ENCODE results near the gene TPST1.

DNA sequence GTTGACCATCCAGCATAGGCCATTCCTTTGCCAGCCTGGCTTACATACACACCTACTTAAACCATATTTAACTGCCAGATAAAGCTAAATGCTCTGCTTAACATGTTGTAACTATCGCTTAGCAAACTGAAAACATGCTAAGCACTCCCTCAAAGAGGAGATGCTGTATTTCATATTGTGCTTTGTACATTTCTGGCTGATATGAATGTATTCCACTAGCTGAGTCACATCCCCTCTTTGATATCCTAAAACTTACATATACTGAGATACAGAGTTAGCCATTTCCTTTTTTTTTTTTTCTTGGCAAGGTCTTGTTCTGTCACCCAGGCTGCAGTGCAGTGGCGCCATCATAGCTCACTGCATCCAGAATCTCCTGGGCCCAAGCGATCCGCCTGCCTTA lies 99.4 kb downstream of the TPST1 start:
- TF ChIP-seq PHF8 (conservative IDR thresholded peaks at IDR 0.05; ENCODE audit: low read depth, low read length) (no peak), TAF1 (IDR thresholded peaks at IDR 0.05; ENCODE audit: low read depth, low read length) (no peak), EZH2 (IDR thresholded peaks at IDR 0.05; ENCODE audit: low read depth, low read length, severe bottlenecking) (no peak), POLR2A (IDR thresholded peaks at IDR 0.05; ENCODE audit: control extremely low read depth in 1 of 2, low read depth in 2 of 2, low read length in 2 of 2) (no peak), JUND (IDR thresholded peaks at IDR 0.05; ENCODE audit: low read length) (no peak), GABPA (IDR thresholded peaks at IDR 0.05; ENCODE audit: borderline replicate concordance, insufficient read depth, low read length) (no peak), SP1 (IDR thresholded peaks at IDR 0.05; ENCODE audit: low read depth, low read length) (no peak), YY1 (IDR thresholded peaks at IDR 0.05; ENCODE audit: low read depth, low read length) (no peak)
- TF ChIP-seq, protein P1, sequence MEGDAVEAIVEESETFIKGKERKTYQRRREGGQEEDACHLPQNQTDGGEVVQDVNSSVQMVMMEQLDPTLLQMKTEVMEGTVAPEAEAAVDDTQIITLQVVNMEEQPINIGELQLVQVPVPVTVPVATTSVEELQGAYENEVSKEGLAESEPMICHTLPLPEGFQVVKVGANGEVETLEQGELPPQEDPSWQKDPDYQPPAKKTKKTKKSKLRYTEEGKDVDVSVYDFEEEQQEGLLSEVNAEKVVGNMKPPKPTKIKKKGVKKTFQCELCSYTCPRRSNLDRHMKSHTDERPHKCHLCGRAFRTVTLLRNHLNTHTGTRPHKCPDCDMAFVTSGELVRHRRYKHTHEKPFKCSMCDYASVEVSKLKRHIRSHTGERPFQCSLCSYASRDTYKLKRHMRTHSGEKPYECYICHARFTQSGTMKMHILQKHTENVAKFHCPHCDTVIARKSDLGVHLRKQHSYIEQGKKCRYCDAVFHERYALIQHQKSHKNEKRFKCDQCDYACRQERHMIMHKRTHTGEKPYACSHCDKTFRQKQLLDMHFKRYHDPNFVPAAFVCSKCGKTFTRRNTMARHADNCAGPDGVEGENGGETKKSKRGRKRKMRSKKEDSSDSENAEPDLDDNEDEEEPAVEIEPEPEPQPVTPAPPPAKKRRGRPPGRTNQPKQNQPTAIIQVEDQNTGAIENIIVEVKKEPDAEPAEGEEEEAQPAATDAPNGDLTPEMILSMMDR (IDR thresholded peaks at IDR 0.05; ENCODE audit: control extremely low read depth in 1 of 3, insufficient read depth in 1 of 3, low read depth in 1 of 3, low read length in 3 of 3) = no peak

Measured in H1 (cell line).